Lower leg skin (tissue), 3 donors: Measurements from ENCODE around the gene GPR3.

Experiments
- POLR2A ChIP-seq, 2 donors: fragments of 450-650 bp; IDR thresholded peaks; one replicate each; pipeline ENCODE4 v1.6.1; 2016 to 2017; ENCODE audit warnings: antibody characterized with exemption in 2 of 2, mild to moderate bottlenecking in 1 of 2, moderate library complexity in 1 of 2
- TF ChIP-seq, protein P1 (sequence below), 3 donors: fragments of 450-650 bp; IDR thresholded peaks; one replicate each; pipeline ENCODE4 v1.5.1; 2016; ENCODE audit warnings: antibody characterized with exemption in 3 of 3, mild to moderate bottlenecking in 3 of 3, moderate library complexity in 2 of 3

DNA sequence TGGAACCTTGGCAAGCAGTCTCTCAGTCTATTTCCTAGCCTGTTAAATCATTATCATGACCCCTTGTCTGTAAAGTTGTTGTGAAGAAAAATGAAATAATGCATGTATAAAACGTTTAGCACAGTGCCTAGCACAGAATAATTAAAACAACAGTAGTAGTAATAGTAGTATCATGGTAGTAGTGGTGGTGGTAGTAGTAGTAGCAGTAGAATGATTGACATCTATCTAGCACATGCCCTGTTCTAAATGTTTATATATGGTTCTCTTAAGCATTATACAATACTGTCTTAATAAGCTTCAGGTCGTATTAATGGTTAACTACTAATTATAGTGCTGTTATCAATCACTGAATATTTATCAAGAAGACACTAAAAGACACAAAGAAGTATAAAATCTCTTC is 46.7 kb downstream of the GPR3 start:
- no peak for TF ChIP-seq POLR2A (IDR thresholded peaks at IDR 0.05)
- TF ChIP-seq, protein P1, sequence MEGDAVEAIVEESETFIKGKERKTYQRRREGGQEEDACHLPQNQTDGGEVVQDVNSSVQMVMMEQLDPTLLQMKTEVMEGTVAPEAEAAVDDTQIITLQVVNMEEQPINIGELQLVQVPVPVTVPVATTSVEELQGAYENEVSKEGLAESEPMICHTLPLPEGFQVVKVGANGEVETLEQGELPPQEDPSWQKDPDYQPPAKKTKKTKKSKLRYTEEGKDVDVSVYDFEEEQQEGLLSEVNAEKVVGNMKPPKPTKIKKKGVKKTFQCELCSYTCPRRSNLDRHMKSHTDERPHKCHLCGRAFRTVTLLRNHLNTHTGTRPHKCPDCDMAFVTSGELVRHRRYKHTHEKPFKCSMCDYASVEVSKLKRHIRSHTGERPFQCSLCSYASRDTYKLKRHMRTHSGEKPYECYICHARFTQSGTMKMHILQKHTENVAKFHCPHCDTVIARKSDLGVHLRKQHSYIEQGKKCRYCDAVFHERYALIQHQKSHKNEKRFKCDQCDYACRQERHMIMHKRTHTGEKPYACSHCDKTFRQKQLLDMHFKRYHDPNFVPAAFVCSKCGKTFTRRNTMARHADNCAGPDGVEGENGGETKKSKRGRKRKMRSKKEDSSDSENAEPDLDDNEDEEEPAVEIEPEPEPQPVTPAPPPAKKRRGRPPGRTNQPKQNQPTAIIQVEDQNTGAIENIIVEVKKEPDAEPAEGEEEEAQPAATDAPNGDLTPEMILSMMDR (IDR thresholded peaks at IDR 0.05) = no peak
